DND-41 (cell line): Measurements from ENCODE around the gene PERCC1.

Experiments used
- ATAC-seq: fragments of 200-7000 bp; cut with Tn5 transposase; 3 replicates; pipeline ENCODE4 v1.9.1; 2021; ENCODE audit warnings: low read depth; ENCODE audit not compliant: insufficient read depth
- DNase-seq: peaks from one replicate; pipeline ENCODE4 v3.0.0-alpha.2; 2020
- H2AFZ ChIP-seq: 2 replicates; pipeline ENCODE4 v1.6.0; 2012; ENCODE audit warnings: low read depth, low read length
- H3K27ac ChIP-seq: 2 replicates; pipeline ENCODE4 v1.5.1; 2012; ENCODE audit warnings: low read length, inconsistent platforms
- H3K27me3 ChIP-seq: fragments of 200-600 bp; sonication (generic); 2 replicates; pipeline ENCODE4 v1.6.0; 2012; ENCODE audit warnings: low read length, mild to moderate bottlenecking, inconsistent platforms; ENCODE audit not compliant: insufficient read depth, poor library complexity
- H3K36me3 ChIP-seq: 2 replicates; pipeline ENCODE4 v1.5.1; 2012; ENCODE audit warnings: low read length, inconsistent platforms; ENCODE audit not compliant: insufficient read depth
- H3K4me1 ChIP-seq: 2 replicates; pipeline ENCODE4 v1.5.1; 2012; ENCODE audit warnings: mild to moderate bottlenecking, low read length; ENCODE audit not compliant: insufficient read depth
- H3K4me2 ChIP-seq: 2 replicates; pipeline ENCODE4 v1.6.0; 2012; ENCODE audit warnings: mild to moderate bottlenecking, moderate library complexity, low read length, inconsistent platforms; ENCODE audit not compliant: insufficient read depth
- H3K4me3 ChIP-seq, 2 experiments: fragments of 200-600 bp in 1 of 2; shearing (Covaris generic) in 1 of 2; 2 replicates each; pipeline ENCODE4 v1.5.1; 2012 to 2016; ENCODE audit warnings: inconsistent platforms in 2 of 2, low read length in 2 of 2, mild to moderate bottlenecking in 2 of 2, low read depth in 1 of 2, moderate library complexity in 1 of 2
- H3K79me2 ChIP-seq: 2 replicates; pipeline ENCODE4 v1.6.0; 2012; ENCODE audit warnings: low read length, inconsistent platforms; ENCODE audit not compliant: insufficient read depth
- H3K9ac ChIP-seq: 2 replicates; pipeline ENCODE4 v1.6.0; 2012; ENCODE audit warnings: low read depth, mild to moderate bottlenecking, inconsistent platforms, low read length, moderate library complexity
- H3K9me3 ChIP-seq: 2 replicates; pipeline ENCODE4 v1.5.1; 2012; ENCODE audit warnings: low read length, moderate library complexity, mild to moderate bottlenecking, inconsistent platforms; ENCODE audit not compliant: insufficient read depth, severe bottlenecking
- H4K20me1 ChIP-seq: 2 replicates; pipeline ENCODE4 v1.6.0; 2012; ENCODE audit warnings: low read length; ENCODE audit not compliant: insufficient read depth
- CTCF ChIP-seq: IDR thresholded peaks from 2 replicates; pipeline ENCODE4 v1.5.1; 2012; ENCODE audit warnings: borderline replicate concordance, low read length, moderate library complexity, mild to moderate bottlenecking; ENCODE audit not compliant: poor library complexity, severe bottlenecking; ENCODE audit errors: extremely low read depth
- EZH2 ChIP-seq: IDR thresholded peaks from 3 replicates; pipeline ENCODE4 v1.6.1; 2012; ENCODE audit warnings: borderline replicate concordance, low read depth, mild to moderate bottlenecking, moderate library complexity, low read length, inconsistent platforms; ENCODE audit not compliant: severe bottlenecking

The PERCC1 gene

GRCh38 chr16:1430759-1431496 is at the start of gene PERCC1:
Gene PERCC1, plus strand, starts transcription at chr16:1431078. Its CDS starts 1,516 bp downstream, at chr16:1432594.
- Histone ChIP-seq H3K27ac (no peak within 1 kb of the TSS), H3K4me3 (no peak within 1 kb of the TSS), H3K9ac (no peak within 1 kb of the TSS), H3K4me2 (no peak within 1 kb of the TSS), H3K36me3 (no peaks in the 10 kb centered on the region), H4K20me1 (no peaks in the 10 kb centered on the region), H3K4me1 (no peaks in the 10 kb centered on the region), H2AFZ (no peak within 1 kb of the TSS), H3K79me2 (no peaks in the 10 kb centered on the region), H3K9me3 (no peaks in the 10 kb centered on the region), H3K27me3 (no peaks in the 10 kb centered on the region)
- ATAC-seq (no peak), DNase-seq (no peak)
- TF ChIP-seq EZH2 (no peak), CTCF (no peak)

GRCh38 chr16:1381612-1382406 is 49.1 kb upstream of the PERCC1 start:
- H3K9me3 ChIP-seq = no peaks in the 10 kb centered on the region
- no peak for TF ChIP-seq CTCF
- no peak for TF ChIP-seq EZH2
- no peak overlapping the region for H3K9ac ChIP-seq
- H3K27ac ChIP-seq = no peak overlapping the region
- no peaks in the 10 kb centered on the region for H3K27me3 ChIP-seq
- no peaks in the 10 kb centered on the region for H3K79me2 ChIP-seq
- H3K4me3 ChIP-seq = no peak overlapping the region
- peaks cover 9% of the 10 kb centered on the region for H4K20me1 ChIP-seq
- peaks cover 26% of the 10 kb centered on the region for H3K36me3 ChIP-seq
- H2AFZ ChIP-seq = no peak overlapping the region
- DNase-seq (no peak), ATAC-seq (no peak)
- H3K4me2 ChIP-seq = no peak overlapping the region
- no peaks in the 10 kb centered on the region for H3K4me1 ChIP-seq

- TF ChIP-seq EZH2 (no peak), CTCF (no peak)
- no peaks in the 10 kb centered on the region for H3K9me3 ChIP-seq
- DNase-seq (no peak), ATAC-seq (no peak)
- no peaks in the 10 kb centered on the region for H3K27me3 ChIP-seq
- no peak overlapping the region for H3K9ac ChIP-seq
- no peak overlapping the region for H2AFZ ChIP-seq
- H4K20me1 ChIP-seq = peaks cover 19% of the 10 kb centered on the region
- H3K4me2 ChIP-seq = no peak overlapping the region
- H3K4me1 ChIP-seq = no peaks in the 10 kb centered on the region
- peaks cover 34% of the 10 kb centered on the region for H3K36me3 ChIP-seq
- H3K4me3 ChIP-seq = no peak overlapping the region
- no peaks in the 10 kb centered on the region for H3K79me2 ChIP-seq
- H3K27ac ChIP-seq = no peak overlapping the region
Observed at GRCh38 chr16:1383556-1383955, 47.3 kb upstream of the PERCC1 start.
